GM19468 (cell line): ENCODE results near the gene KLHL18.
"Not testable (repeated sequence)": the region's sequence is repeated elsewhere in the genome, so short reads cannot be mapped to it uniquely, and the experiment has no call there.

Experiments
- ATAC-seq: cut with Tn5 transposase; IDR thresholded peaks from one replicate; pipeline ENCODE4 v1.9.1; 2021; ENCODE audit warnings: mild to moderate bottlenecking, moderate library complexity, moderate number of reproducible peaks; ENCODE audit not compliant: unreplicated experiment; ENCODE audit errors: extremely low read depth

The KLHL18 gene

GRCh38 chr3:47309231-47309630 is 26.5 kb downstream of the KLHL18 start:
- not testable (repeated sequence) for ATAC-seq

GRCh38 chr3:47310391-47310790 is 27.6 kb downstream of the KLHL18 start:
- ATAC-seq: no peak

- ATAC-seq: no peak
These were observed 30.8 kb downstream of the KLHL18 start for GRCh38 chr3:47313341-47314055.

- ATAC-seq: no peak
These were observed 31.5 kb downstream of the KLHL18 start for GRCh38 chr3:47314056-47314764.

- ATAC-seq: no peak
These were observed 32.4 kb downstream of the KLHL18 start for GRCh38 chr3:47315069-47315647.

GRCh38 chr3:47316151-47316550 is 33.4 kb downstream of the KLHL18 start:
- ATAC-seq: not testable (repeated sequence)

GRCh38 chr3:47318916-47319315 is 36.2 kb downstream of the KLHL18 start:
- no peak for ATAC-seq

GRCh38 chr3:47319956-47320355 is 37.2 kb downstream of the KLHL18 start:
- no peak for ATAC-seq

- ATAC-seq: no peak
These were observed 40.9 kb downstream of the KLHL18 start for GRCh38 chr3:47323431-47324277.

GRCh38 chr3:47324278-47324865 is 41.6 kb downstream of the KLHL18 start:
- ATAC-seq: no peak

GRCh38 chr3:47333907-47334306 is 51.2 kb downstream of the KLHL18 start:
- no peak for ATAC-seq

- no peak for ATAC-seq
These were observed 54.9 kb downstream of the KLHL18 start for GRCh38 chr3:47337656-47338055.

- no peak for ATAC-seq
These were observed 57.2 kb downstream of the KLHL18 start for GRCh38 chr3:47339951-47340350.

- no peak for ATAC-seq
These were observed 58.1 kb downstream of the KLHL18 start for GRCh38 chr3:47340866-47341265.

- ATAC-seq: no peak
These were observed 59.4 kb downstream of the KLHL18 start for GRCh38 chr3:47342151-47342550.

GRCh38 chr3:47342812-47343211 is 60.1 kb downstream of the KLHL18 start:
- no peak for ATAC-seq

- no peak for ATAC-seq
These were observed 60.8 kb downstream of the KLHL18 start for GRCh38 chr3:47343471-47343971.

- no peak for ATAC-seq
These were observed 62.2 kb downstream of the KLHL18 start for GRCh38 chr3:47344971-47345370.

- no peak for ATAC-seq
These were observed 64.6 kb downstream of the KLHL18 start for GRCh38 chr3:47347217-47347801.
